CD14-positive monocyte (primary cell): Measurements from ENCODE around the gene WWOX. TPM values are rescaled to one million over a fixed set of nuclear protein-coding genes. Genes with fewer than 3 reads are reported as not detected.

Experiments used
- DNase-seq, 3 donors: peaks; one replicate each; pipeline ENCODE4 v3.0.0-alpha.2; 2011 to 2022
- H2AFZ ChIP-seq: 2 replicates; pipeline ENCODE4 v1.6.0; 2012; ENCODE audit warnings: mild to moderate bottlenecking, low read depth, low read length, inconsistent platforms; ENCODE audit not compliant: insufficient read depth, poor library complexity, severe bottlenecking
- H3K27ac ChIP-seq, 2 donors: 1 replicate in 1 of 2; 2 replicates in 1 of 2; pipeline ENCODE4 v1.5.1; 2012 to 2013; ENCODE audit warnings: low read length in 2 of 2, control low read depth in 1 of 2, inconsistent platforms in 1 of 2, low read depth in 1 of 2, mild to moderate bottlenecking in 1 of 2
- H3K27me3 ChIP-seq, 2 donors: one replicate each; pipeline versions ENCODE4 v1.6.0 to v1.6.1; 2011 to 2013; ENCODE audit warnings: low read length in 2 of 2; ENCODE audit not compliant: control insufficient read depth in 2 of 2, insufficient read depth in 2 of 2
- H3K36me3 ChIP-seq, 2 donors: replicated peaks in 1 of 2; 1 replicate in 1 of 2; 2 replicates in 1 of 2; pipeline versions ENCODE4 v1.5.1 to v1.6.1; 2012 to 2013; ENCODE audit warnings: low read length in 2 of 2, control low read depth in 1 of 2, inconsistent platforms in 1 of 2, mild to moderate bottlenecking in 1 of 2; ENCODE audit not compliant: insufficient read depth in 2 of 2, control insufficient read depth in 1 of 2
- H3K4me1 ChIP-seq, 2 donors: 1 replicate in 1 of 2; 2 replicates in 1 of 2; pipeline versions ENCODE4 v1.5.1 to v1.6.1; 2012 to 2013; ENCODE audit warnings: low read length in 2 of 2, control low read depth in 1 of 2, inconsistent platforms in 1 of 2, mild to moderate bottlenecking in 1 of 2, moderate library complexity in 1 of 2; ENCODE audit not compliant: insufficient read depth in 2 of 2, control insufficient read depth in 1 of 2
- H3K4me2 ChIP-seq: replicated peaks from 2 replicates; pipeline ENCODE3; 2012; ENCODE audit warnings: low read length, moderate library complexity, mild to moderate bottlenecking; ENCODE audit not compliant: poor library complexity, severe bottlenecking; ENCODE audit errors: extremely low read depth
- H3K4me3 ChIP-seq, 3 experiments: fragments of 200-600 bp in 1 of 3; sonication (generic) in 1 of 3; replicated peaks in 1 of 3; 1 replicate in 2 of 3; 2 replicates in 1 of 3; pipeline ENCODE4 v1.5.1; 2011 to 2013; ENCODE audit warnings: low read length in 3 of 3, mild to moderate bottlenecking in 3 of 3, control low read depth in 2 of 3, low read depth in 2 of 3, inconsistent platforms in 1 of 3, moderate library complexity in 1 of 3
- H3K79me2 ChIP-seq: 2 replicates; pipeline ENCODE4 v1.6.0; 2012; ENCODE audit warnings: mild to moderate bottlenecking, control low read depth, inconsistent platforms, low read length, moderate library complexity; ENCODE audit not compliant: insufficient read depth
- H3K9ac ChIP-seq: 2 replicates; pipeline ENCODE4 v1.6.0; 2017; ENCODE audit warnings: low read length, mild to moderate bottlenecking; ENCODE audit not compliant: insufficient read depth, poor library complexity, severe bottlenecking
- H3K9me3 ChIP-seq, 2 donors: replicated peaks in 1 of 2; 1 replicate in 1 of 2; 2 replicates in 1 of 2; pipeline versions ENCODE4 v1.5.1 to v1.6.1; 2012 to 2013; ENCODE audit warnings: low read length in 2 of 2, control low read depth in 1 of 2; ENCODE audit not compliant: control insufficient read depth in 1 of 2, insufficient read depth in 1 of 2
- H4K20me1 ChIP-seq: 2 replicates; pipeline ENCODE4 v1.6.0; 2012; ENCODE audit warnings: mild to moderate bottlenecking, low read length, control low read depth, moderate library complexity; ENCODE audit not compliant: insufficient read depth
- H3K27ac Mint-ChIP-seq, 7 donors: one replicate each; pipeline ENCODE4 v1.8.0; 2020; ENCODE audit warnings: mild to moderate bottlenecking in 7 of 7, mixed read lengths in 7 of 7, moderate library complexity in 6 of 7, inconsistent platforms in 2 of 7
- H3K27me3 Mint-ChIP-seq, 3 donors: one replicate each; pipeline ENCODE4 v1.8.0; 2021 to 2022; ENCODE audit warnings: low read depth in 3 of 3, mild to moderate bottlenecking in 3 of 3, mixed read lengths in 3 of 3, moderate library complexity in 3 of 3, inconsistent platforms in 1 of 3
- H3K36me3 Mint-ChIP-seq, 2 donors: one replicate each; pipeline ENCODE4 v1.8.0; 2020; ENCODE audit warnings: mixed read lengths in 2 of 2, inconsistent platforms in 1 of 2, mild to moderate bottlenecking in 1 of 2
- H3K4me1 Mint-ChIP-seq: one replicate; pipeline ENCODE4 v1.8.0; 2020; ENCODE audit warnings: mild to moderate bottlenecking, mixed read lengths
- H3K4me3 Mint-ChIP-seq, 2 donors: one replicate each; pipeline ENCODE4 v1.8.0; 2020; ENCODE audit warnings: mild to moderate bottlenecking in 2 of 2, mixed read lengths in 2 of 2, moderate library complexity in 1 of 2
- H3K9me3 Mint-ChIP-seq, 7 donors: one replicate each; pipeline ENCODE4 v1.8.0; 2020 to 2022; ENCODE audit warnings: mixed read lengths in 7 of 7, mild to moderate bottlenecking in 6 of 7, moderate library complexity in 6 of 7, inconsistent platforms in 2 of 7
- CTCF ChIP-seq: fragments of 200-600 bp; IDR thresholded peaks from one replicate; pipeline ENCODE4 v1.8.0; 2022; ENCODE audit warnings: antibody characterized with exemption, mild to moderate bottlenecking
- WGBS: methylation state at CpG from one replicate; pipeline ENCODE4 v1.1.5; 2013; ENCODE audit warnings: missing lambda C conversion rate; ENCODE audit not compliant: insufficient coverage; 5-methylcytosine and 5-hydroxymethylcytosine counted together
- intact Hi-C, 2 donors: fragments of 100-400 bp; cut with micrococcal nuclease; formaldehyde crosslinking; loops; one replicate each; pipeline versions ENCODE4 v1.15.0 to v1.15.1; 2023
- polyA plus RNA-seq, 3 donors: library from polyadenylated mRNA; depleted of rRNA in 1 of 3; unstranded in 2 of 3; stranded (reverse) in 1 of 3; fragments of 300-500 nt in 2 of 3; fragments of >200 nt in 1 of 3; fragmentation: Illumina TruSeq in 2 of 3; gene quantifications; 1 replicate in 2 of 3; 2 replicates in 1 of 3; pipeline ENCODE4 v1.2.3, GENCODE V29; 2012 to 2021

The WWOX gene
- polyA plus RNA-seq, 3 donors: 4.0 to 7.0 (median 6.3) TPM

- Histone ChIP-seq H3K9ac (no peak overlapping the region), H3K4me2 (no peak overlapping the region), H2AFZ (no peak overlapping the region), H3K9me3 (no peaks in the 10 kb centered on the region), H3K4me1 (no peaks in the 10 kb centered on the region), H3K27me3 (no peaks in the 10 kb centered on the region), H3K27ac (no peak overlapping the region), H3K4me3 (no peak overlapping the region), H3K79me2 (no peaks in the 10 kb centered on the region), H3K36me3 (no peaks in the 10 kb centered on the region), H4K20me1 (no peaks in the 10 kb centered on the region)
- no peak overlapping the region for H3K27ac Mint-ChIP-seq
- DNase-seq: no peak
- H3K27me3 Mint-ChIP-seq: peaks cover 0 to 1% (median 0%) of the 10 kb centered on the region in 3 donors
- H3K4me3 Mint-ChIP-seq: no peak overlapping the region
- H3K4me1 Mint-ChIP-seq: peaks cover 4% of the 10 kb centered on the region
- peaks cover 0 to 2% (median 0%) of the 10 kb centered on the region in 7 donors for H3K9me3 Mint-ChIP-seq
- TF ChIP-seq CTCF: no peak
- no CpG with 5 or more reads among the region's 2 CpGs for WGBS
- H3K36me3 Mint-ChIP-seq: no peaks in the 10 kb centered on the region
- intact Hi-C loops: no loop called here
Observed at GRCh38 chr16:78365366-78365765, 265.9 kb downstream of the WWOX start.

GRCh38 chr16:78368121-78369102 lies 269.0 kb downstream of the WWOX start:
- WGBS: 73% methylated on average over 7 of the region's 10 CpGs
- Histone ChIP-seq H3K79me2 (no peaks in the 10 kb centered on the region), H3K27ac (no peak overlapping the region), H4K20me1 (no peaks in the 10 kb centered on the region), H3K4me3 (no peak overlapping the region), H3K4me2 (no peak overlapping the region), H3K27me3 (no peaks in the 10 kb centered on the region), H3K9me3 (no peaks in the 10 kb centered on the region), H3K4me1 (no peaks in the 10 kb centered on the region), H3K9ac (no peak overlapping the region), H2AFZ (no peak overlapping the region), H3K36me3 (no peaks in the 10 kb centered on the region)
- Mint-ChIP-seq H3K9me3 (peaks cover 0 to 2% (median 0%) of the 10 kb centered on the region in 7 donors), H3K36me3 (no peaks in the 10 kb centered on the region), H3K4me1 (peaks cover 4% of the 10 kb centered on the region), H3K27me3 (peaks cover 0 to 1% (median 0%) of the 10 kb centered on the region in 3 donors), H3K4me3 (no peak overlapping the region), H3K27ac (no peak overlapping the region)
- intact Hi-C loops: no loop called here
- TF ChIP-seq CTCF: no peak
- DNase-seq: no peak
